Measurements from ENCODE around the gene KRTAP22-1. TPM values are rescaled to one million over a fixed set of nuclear protein-coding genes. Genes with fewer than 3 reads are reported as not detected.

The KRTAP22-1 gene
- total RNA-seq, 4 donors from 2014 or later = not detected

GRCh38 chr21:30615199-30615598, 14.3 kb downstream of the KRTAP22-1 start:
- DNase-seq = no peak
- no peak overlapping the region for H3K4me3 ChIP-seq
- H3K4me1 ChIP-seq = no peaks in the 10 kb centered on the region
- no peaks in the 10 kb centered on the region for H3K9me3 ChIP-seq
- no peaks in the 10 kb centered on the region for H3K27me3 ChIP-seq
- H3K27ac ChIP-seq = no peak overlapping the region
- H3K36me3 ChIP-seq = no peaks in the 10 kb centered on the region
- no peak for TF ChIP-seq CTCF (IDR thresholded peaks at IDR 0.05)
- TF ChIP-seq POLR2A (IDR thresholded peaks at IDR 0.05) = no peak

GRCh38 chr21:30616125-30616524, 15.2 kb downstream of the KRTAP22-1 start, which contains the start of gene KRTAP20-1:
TSS of gene KRTAP20-1 (plus strand) at chr21:30616425. CDS start at chr21:30616455, 30 bp downstream.
- no peak for TF ChIP-seq POLR2A (IDR thresholded peaks at IDR 0.05)
- no peak for TF ChIP-seq CTCF (IDR thresholded peaks at IDR 0.05)

GRCh38 chr21:30620080-30620479, 19.2 kb downstream of the KRTAP22-1 start:
- no peak for DNase-seq
- Histone ChIP-seq H3K9me3 (peaks cover 0 to 2% (median 0%) of the 10 kb centered on the region in 4 donors), H3K27me3 (no peaks in the 10 kb centered on the region), H3K4me1 (no peaks in the 10 kb centered on the region), H3K27ac (no peak overlapping the region), H3K36me3 (no peaks in the 10 kb centered on the region), H3K4me3 (no peak overlapping the region)
- TF ChIP-seq POLR2A (IDR thresholded peaks at IDR 0.05) (no peak), CTCF (IDR thresholded peaks at IDR 0.05) (no peak)

More at GRCh38 chr21:30616125-30616524, 15.2 kb downstream of the KRTAP22-1 start, which contains the start of gene KRTAP20-1:
- no peak within 1 kb of the TSS for H3K4me3 ChIP-seq
- no peaks in the 10 kb centered on the region for H3K4me1 ChIP-seq
- no peaks in the 10 kb centered on the region for H3K9me3 ChIP-seq
- no peak within 1 kb of the TSS for H3K27ac ChIP-seq
- no peak for DNase-seq
- no peaks in the 10 kb centered on the region for H3K36me3 ChIP-seq
- H3K27me3 ChIP-seq = no peaks in the 10 kb centered on the region

- Histone ChIP-seq H3K27ac (no peak within 1 kb of the TSS), H3K4me1 (no peaks in the 10 kb centered on the region), H3K36me3 (no peaks in the 10 kb centered on the region), H3K4me3 (no peak within 1 kb of the TSS), H3K9me3 (peaks cover 0 to 6% (median 0%) of the 10 kb centered on the region in 4 donors), H3K27me3 (no peaks in the 10 kb centered on the region)
- TF ChIP-seq CTCF (IDR thresholded peaks at IDR 0.05) = no peak
- TF ChIP-seq POLR2A (IDR thresholded peaks at IDR 0.05) = no peak
- no peak for DNase-seq
These were observed 19.6 kb downstream of the KRTAP22-1 start, which contains the start of gene KRTAP20-4 for GRCh38 chr21:30620522-30620921. TSS of gene KRTAP20-4 (plus strand) at chr21:30620627.

GRCh38 chr21:30623362-30623761, 22.5 kb downstream of the KRTAP22-1 start:
- H3K9me3 ChIP-seq = peaks cover 0 to 6% (median 0%) of the 10 kb centered on the region in 4 donors
- no peak overlapping the region for H3K4me3 ChIP-seq
- no peaks in the 10 kb centered on the region for H3K36me3 ChIP-seq
- no peak for TF ChIP-seq POLR2A (IDR thresholded peaks at IDR 0.05)
- TF ChIP-seq CTCF (IDR thresholded peaks at IDR 0.05) = no peak
- DNase-seq = no peak
- H3K27me3 ChIP-seq = no peaks in the 10 kb centered on the region
- no peak overlapping the region for H3K27ac ChIP-seq
- H3K4me1 ChIP-seq = no peaks in the 10 kb centered on the region
